ENCODE measurements around the gene CNPPD1.

DNA sequence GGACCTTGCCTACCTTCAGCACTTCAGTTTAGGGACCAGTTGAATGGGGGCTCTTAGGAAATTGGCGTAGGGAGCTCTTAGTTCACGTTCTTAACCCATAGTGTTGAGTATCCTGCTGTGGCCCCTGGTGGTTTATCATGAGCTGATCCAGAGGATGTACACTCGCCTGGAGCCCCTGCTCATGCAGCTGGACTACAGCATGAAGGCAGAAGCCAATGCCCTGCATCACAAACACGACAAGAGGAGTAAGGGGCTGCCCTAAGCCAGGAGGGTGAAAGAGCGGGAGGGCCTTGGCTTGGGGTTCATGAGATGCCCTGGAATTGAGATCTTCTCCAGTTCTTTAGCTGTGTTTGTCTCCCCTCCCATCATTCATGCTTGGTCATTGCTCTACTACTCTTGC, 4.2 kb upstream of the CNPPD1 start:
- no peak for TF ChIP-seq EZH2phosphoT487 (IDR thresholded peaks at IDR 0.05; ENCODE audit: insufficient read depth, low read depth)
- no peak for TF ChIP-seq EZH2 (IDR thresholded peaks at IDR 0.05; ENCODE audit: insufficient read depth, poor library complexity, severe bottlenecking)
